ENCODE data around the gene SLC6A17.
A peak's percentile ranks its signal among the peaks of the same experiment; 100 is the strongest.

SLC6A17 gene

DNA sequence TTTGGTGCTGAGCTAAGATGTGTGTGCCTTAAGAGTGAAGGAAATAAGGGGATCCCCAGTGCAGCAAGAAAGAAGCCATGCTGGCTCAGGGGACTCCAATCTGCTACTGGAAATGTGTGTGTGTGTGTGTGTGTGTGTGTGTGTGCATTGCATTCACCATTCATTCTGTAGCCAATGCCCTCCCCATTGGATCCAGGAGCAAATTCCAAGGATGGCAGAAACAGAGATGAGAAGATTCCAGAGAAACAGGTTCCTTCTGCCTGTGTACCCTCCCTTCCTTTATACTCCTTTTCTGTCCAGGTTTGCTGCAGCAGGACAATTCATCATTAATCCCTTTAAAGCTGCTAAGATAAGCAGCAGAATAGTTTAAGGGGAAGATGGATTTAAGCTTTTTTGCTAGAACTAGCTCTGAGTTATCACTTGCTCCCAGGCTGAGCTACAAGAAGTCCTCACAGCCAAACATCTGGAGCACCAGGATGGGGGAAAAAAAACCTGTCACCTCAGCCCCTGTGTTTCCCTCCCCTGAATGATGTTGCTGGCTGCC, 3.2 kb downstream of the SLC6A17 start:
- Histone ChIP-seq H3K4me3 (ENCODE audit: low read depth, low read length) (no peak overlapping the region), H3K36me3 (replicated peaks) (no peaks in the 10 kb centered on the region), H3K27me3 (replicated peaks) (peaks cover 4% of the 10 kb centered on the region), H3K27ac (no peak overlapping the region)
- in situ Hi-C loops (cut with HindIII; ENCODE audit: low pct_ligation_motif_present, low sequenced_read_pairs), result no loop called here
- no peak for DNase-seq
- TF ChIP-seq, protein P1, sequence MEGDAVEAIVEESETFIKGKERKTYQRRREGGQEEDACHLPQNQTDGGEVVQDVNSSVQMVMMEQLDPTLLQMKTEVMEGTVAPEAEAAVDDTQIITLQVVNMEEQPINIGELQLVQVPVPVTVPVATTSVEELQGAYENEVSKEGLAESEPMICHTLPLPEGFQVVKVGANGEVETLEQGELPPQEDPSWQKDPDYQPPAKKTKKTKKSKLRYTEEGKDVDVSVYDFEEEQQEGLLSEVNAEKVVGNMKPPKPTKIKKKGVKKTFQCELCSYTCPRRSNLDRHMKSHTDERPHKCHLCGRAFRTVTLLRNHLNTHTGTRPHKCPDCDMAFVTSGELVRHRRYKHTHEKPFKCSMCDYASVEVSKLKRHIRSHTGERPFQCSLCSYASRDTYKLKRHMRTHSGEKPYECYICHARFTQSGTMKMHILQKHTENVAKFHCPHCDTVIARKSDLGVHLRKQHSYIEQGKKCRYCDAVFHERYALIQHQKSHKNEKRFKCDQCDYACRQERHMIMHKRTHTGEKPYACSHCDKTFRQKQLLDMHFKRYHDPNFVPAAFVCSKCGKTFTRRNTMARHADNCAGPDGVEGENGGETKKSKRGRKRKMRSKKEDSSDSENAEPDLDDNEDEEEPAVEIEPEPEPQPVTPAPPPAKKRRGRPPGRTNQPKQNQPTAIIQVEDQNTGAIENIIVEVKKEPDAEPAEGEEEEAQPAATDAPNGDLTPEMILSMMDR (IDR thresholded peaks at IDR 0.05; ENCODE audit: low read depth, low read length, missing control alignments), result no peak

DNA sequence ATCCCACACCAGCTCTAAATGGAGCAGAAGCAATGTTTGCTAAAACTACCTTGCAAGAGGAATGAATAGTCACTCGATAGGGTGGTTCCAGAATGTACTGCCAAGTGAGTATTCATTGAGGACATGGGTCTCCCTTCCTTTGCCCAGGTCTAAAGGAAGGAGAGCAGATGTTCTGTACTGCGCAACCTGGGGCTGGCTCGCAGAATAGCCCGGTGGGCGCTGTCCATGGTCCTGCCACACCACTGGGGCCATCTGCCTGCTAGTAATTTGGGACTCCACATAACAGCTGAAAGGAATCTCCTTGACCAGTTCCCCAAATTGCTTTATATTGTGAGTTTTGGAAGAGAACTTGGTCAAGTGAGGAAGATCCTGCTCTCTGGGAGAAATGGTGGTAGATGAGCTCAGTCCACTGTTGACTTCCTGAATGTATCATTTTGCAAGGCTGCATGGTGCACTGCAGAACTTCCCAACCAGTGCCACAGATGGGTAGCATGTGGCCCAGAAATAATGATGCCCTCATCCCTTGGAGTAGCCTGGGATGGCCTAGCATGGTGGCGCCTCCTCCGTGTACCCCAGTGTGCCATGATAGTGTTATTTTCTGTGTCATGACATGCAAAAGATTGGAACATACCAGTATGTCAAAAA, 5.7 kb downstream of the SLC6A17 start:
- peak; percentile 64 for DNase-seq
- Histone ChIP-seq H3K27me3 (replicated peaks) (peaks cover 1% of the 10 kb centered on the region), H3K4me3 (ENCODE audit: low read depth, low read length) (no peak overlapping the region), H3K27ac (no peak overlapping the region), H3K36me3 (replicated peaks) (no peaks in the 10 kb centered on the region)
- in situ Hi-C loops (cut with HindIII; ENCODE audit: low pct_ligation_motif_present, low sequenced_read_pairs), result no loop called here
- TF ChIP-seq, protein P1 (IDR thresholded peaks at IDR 0.05; ENCODE audit: low read depth, low read length, missing control alignments), result no peak

DNA sequence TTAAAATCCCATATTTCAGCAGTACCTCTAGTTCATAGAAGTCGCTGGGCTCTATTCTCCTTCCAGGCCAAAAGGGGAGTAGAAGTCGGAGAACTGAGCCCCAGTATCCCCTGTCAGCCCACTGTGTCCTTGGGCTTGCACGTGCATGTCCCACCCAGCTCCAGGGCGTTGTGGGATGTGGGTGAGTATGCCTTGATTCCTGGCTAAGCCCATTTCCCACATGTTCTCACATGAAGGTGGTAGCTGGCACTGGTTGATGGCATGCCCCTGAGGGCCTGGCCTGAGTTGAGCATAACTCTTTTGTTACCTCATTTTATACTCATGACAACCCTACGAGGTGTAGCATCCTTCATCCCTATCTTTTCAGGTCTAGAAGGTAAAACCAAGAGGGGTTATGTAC, 8.0 kb downstream of the SLC6A17 start:
- Histone ChIP-seq H3K4me3 (ENCODE audit: low read depth, low read length) (no peak overlapping the region), H3K27ac (no peak overlapping the region), H3K36me3 (replicated peaks) (no peaks in the 10 kb centered on the region), H3K27me3 (replicated peaks) (no peaks in the 10 kb centered on the region)
- in situ Hi-C loops (cut with HindIII; ENCODE audit: low pct_ligation_motif_present, low sequenced_read_pairs), result no loop called here
- TF ChIP-seq, protein P1 (IDR thresholded peaks at IDR 0.05; ENCODE audit: low read depth, low read length, missing control alignments), result no peak
- DNase-seq, result no peak

DNA sequence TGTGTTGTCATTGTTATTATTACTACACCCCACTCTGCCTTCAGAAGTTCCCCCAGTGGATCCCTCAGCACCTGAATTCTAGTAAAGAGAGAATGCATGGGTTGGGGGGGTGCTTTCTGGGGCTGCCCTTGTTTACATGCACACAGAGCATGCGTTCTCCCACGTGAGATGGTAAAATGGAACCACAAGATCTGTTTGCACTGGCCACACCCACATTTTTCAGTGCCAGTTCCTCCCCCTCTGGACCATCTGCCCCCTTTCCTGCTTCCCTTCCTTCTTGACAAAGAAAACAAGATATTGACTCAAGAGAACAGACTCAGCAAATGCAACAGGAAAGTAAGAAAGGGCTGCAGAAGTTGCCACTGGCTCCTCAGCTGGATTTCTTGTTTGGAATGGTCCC, 8.9 kb downstream of the SLC6A17 start:
- in situ Hi-C loops (cut with HindIII; ENCODE audit: low pct_ligation_motif_present, low sequenced_read_pairs), result no loop called here
- DNase-seq, result no peak
- Histone ChIP-seq H3K27ac (no peak overlapping the region), H3K4me3 (ENCODE audit: low read depth, low read length) (no peak overlapping the region), H3K36me3 (replicated peaks) (no peaks in the 10 kb centered on the region), H3K27me3 (replicated peaks) (no peaks in the 10 kb centered on the region)
- TF ChIP-seq, protein P1 (IDR thresholded peaks at IDR 0.05; ENCODE audit: low read depth, low read length, missing control alignments), result no peak

DNA sequence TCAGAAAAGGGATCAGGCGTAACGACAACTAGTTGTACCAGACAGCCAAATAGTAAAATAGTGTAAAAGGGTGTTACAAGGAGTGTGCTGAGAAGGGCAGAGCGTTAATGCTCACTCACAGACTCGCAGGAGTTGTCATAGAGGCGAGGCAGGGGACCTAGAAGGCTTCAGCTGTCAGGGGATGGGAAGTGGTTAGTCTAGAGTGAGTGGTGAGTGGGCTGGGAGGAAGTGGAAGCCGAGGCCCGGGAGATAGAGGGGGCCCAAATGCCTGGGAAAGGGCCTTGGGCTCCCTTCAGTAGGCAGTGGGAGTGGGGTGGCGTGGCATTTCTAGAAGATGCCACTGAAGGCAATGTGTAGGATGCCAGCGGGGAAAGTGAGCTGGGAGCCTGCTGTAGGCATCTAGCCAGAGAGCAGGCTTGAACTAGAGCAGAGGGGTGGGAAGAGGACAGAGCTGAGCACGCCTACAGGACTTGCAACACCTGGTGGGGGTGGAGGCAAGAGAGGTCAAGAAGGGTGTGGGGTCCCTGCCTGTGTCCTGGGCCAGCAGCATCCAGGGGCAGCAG, 10.3 kb downstream of the SLC6A17 start:
- TF ChIP-seq, protein P1 (IDR thresholded peaks at IDR 0.05; ENCODE audit: low read depth, low read length, missing control alignments), result no peak
- in situ Hi-C loops (cut with HindIII; ENCODE audit: low pct_ligation_motif_present, low sequenced_read_pairs), result no loop called here
- Histone ChIP-seq H3K4me3 (ENCODE audit: low read depth, low read length) (no peak overlapping the region), H3K27ac (no peak overlapping the region), H3K36me3 (replicated peaks) (no peaks in the 10 kb centered on the region), H3K27me3 (replicated peaks) (no peaks in the 10 kb centered on the region)
- DNase-seq, result no peak
